Esophagus muscularis mucosa (tissue), 3 donors: ENCODE results near the gene TRMT44.

Experiments used
- POLR2A ChIP-seq: fragments of 450-650 bp; IDR thresholded peaks from one replicate; pipeline ENCODE4 v1.6.1; 2017; ENCODE audit warnings: antibody characterized with exemption, moderate library complexity, mild to moderate bottlenecking, low read depth
- TF ChIP-seq, protein P1 (sequence below), 3 experiments: fragments of 200-600 bp in 2 of 3; fragments of 450-650 bp in 1 of 3; sonication (generic) in 2 of 3; IDR thresholded peaks; one replicate each; pipeline ENCODE4 v1.5.1; 2017 to 2019; ENCODE audit warnings: antibody characterized with exemption in 3 of 3, mild to moderate bottlenecking in 2 of 3, moderate library complexity in 1 of 3

DNA sequence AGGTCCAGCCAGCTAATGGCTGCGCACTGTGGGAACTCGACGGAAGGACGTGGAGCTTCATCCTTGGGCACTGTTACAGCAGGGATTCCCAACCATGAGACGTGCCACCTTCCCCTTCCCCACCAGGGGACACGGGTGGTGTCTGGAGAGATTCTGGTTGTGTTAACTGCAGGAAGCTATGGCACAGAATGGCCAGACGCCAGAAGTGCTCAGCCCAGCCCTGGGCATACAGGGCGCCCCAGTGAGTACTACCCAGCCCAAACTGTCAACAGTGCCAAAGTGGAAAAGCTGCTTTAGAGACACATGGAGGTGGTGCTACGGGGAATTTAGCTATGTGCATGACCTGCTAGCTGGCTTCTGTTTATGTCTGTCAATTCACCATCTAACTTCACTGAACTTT is 32.8 kb upstream of the TRMT44 start:
- TF ChIP-seq, protein P1, sequence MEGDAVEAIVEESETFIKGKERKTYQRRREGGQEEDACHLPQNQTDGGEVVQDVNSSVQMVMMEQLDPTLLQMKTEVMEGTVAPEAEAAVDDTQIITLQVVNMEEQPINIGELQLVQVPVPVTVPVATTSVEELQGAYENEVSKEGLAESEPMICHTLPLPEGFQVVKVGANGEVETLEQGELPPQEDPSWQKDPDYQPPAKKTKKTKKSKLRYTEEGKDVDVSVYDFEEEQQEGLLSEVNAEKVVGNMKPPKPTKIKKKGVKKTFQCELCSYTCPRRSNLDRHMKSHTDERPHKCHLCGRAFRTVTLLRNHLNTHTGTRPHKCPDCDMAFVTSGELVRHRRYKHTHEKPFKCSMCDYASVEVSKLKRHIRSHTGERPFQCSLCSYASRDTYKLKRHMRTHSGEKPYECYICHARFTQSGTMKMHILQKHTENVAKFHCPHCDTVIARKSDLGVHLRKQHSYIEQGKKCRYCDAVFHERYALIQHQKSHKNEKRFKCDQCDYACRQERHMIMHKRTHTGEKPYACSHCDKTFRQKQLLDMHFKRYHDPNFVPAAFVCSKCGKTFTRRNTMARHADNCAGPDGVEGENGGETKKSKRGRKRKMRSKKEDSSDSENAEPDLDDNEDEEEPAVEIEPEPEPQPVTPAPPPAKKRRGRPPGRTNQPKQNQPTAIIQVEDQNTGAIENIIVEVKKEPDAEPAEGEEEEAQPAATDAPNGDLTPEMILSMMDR (IDR thresholded peaks at IDR 0.05), result no peak
- TF ChIP-seq POLR2A, result no peak
